Panc1 (cell line): Measurements from ENCODE around the gene BTRC. TPM values are rescaled to one million over a fixed set of nuclear protein-coding genes. Genes with fewer than 3 reads are reported as not detected.

Experiments
- ATAC-seq: fragments of 200-7000 bp; cut with Tn5 transposase; 2 replicates; pipeline ENCODE4 v1.9.1; 2020; ENCODE audit warnings: mild to moderate bottlenecking, moderate library complexity
- BruUV-seq: library from RNA; stranded (reverse); fragments of 400-500 nt; replicated peaks from 2 replicates; lab custom pipeline; 2021; lab: Mats Ljungman, UMichigan
- CTCF ChIA-PET: fragments of 300-600 bp; sonication (Branson Sonifier 250); formaldehyde crosslinking; loops from one replicate; lab custom pipeline; 2022; ENCODE audit warnings: antibody characterized with exemption; lab: Charles Lee
- POLR2A ChIA-PET: fragments of 300-600 bp; sonication (Branson Sonifier 250); formaldehyde crosslinking; loops from one replicate; lab custom pipeline; 2022; ENCODE audit warnings: antibody characterized with exemption; lab: Charles Lee
- DNase-seq: peaks from one replicate; pipeline ENCODE4 v3.0.0-alpha.2; 2010; ENCODE audit warnings: low read depth, low spot score
- H3K27ac ChIP-seq: 2 replicates; pipeline ENCODE4 v1.5.1; 2011; ENCODE audit warnings: mild to moderate bottlenecking, low read length, inconsistent platforms
- H3K27me3 ChIP-seq: fragments of 200-500 bp; sonication (Bioruptor generic); 2 replicates; pipeline ENCODE4 v1.6.0; 2014; ENCODE audit warnings: low read length, inconsistent platforms; ENCODE audit not compliant: control insufficient read depth, insufficient read depth
- H3K36me3 ChIP-seq: fragments of 200-500 bp; sonication (Bioruptor generic); 2 replicates; pipeline ENCODE4 v1.5.1; 2014; ENCODE audit warnings: inconsistent platforms, mild to moderate bottlenecking, low read length, moderate library complexity; ENCODE audit not compliant: control insufficient read depth, insufficient read depth
- H3K4me1 ChIP-seq: 2 replicates; pipeline ENCODE4 v1.5.1; 2011; ENCODE audit warnings: inconsistent platforms, mild to moderate bottlenecking, low read length, moderate library complexity; ENCODE audit not compliant: control insufficient read depth, insufficient read depth
- H3K4me3 ChIP-seq, 2 experiments: 2 replicates each; pipeline ENCODE4 v1.5.1; 2011 to 2012; ENCODE audit warnings: low read depth in 2 of 2, low read length in 2 of 2, mild to moderate bottlenecking in 2 of 2, inconsistent platforms in 1 of 2, moderate library complexity in 1 of 2
- H3K9me3 ChIP-seq: fragments of 200-500 bp; sonication (Bioruptor generic); 2 replicates; pipeline ENCODE4 v1.5.1; 2014; ENCODE audit warnings: low read depth, mild to moderate bottlenecking, inconsistent platforms, low read length, moderate library complexity; ENCODE audit not compliant: control insufficient read depth, insufficient read depth
- CTCF ChIP-seq: fragments of 450-650 bp; IDR thresholded peaks from 2 replicates; pipeline ENCODE4 v1.5.1; 2017; ENCODE audit warnings: mild to moderate bottlenecking
- POLR2AphosphoS5 ChIP-seq: IDR thresholded peaks from 2 replicates; pipeline ENCODE4 v1.6.1; 2012; ENCODE audit warnings: mild to moderate bottlenecking, low read depth, low read length, moderate library complexity
- REST ChIP-seq, 2 experiments: IDR thresholded peaks; 2 replicates each; pipeline ENCODE4 v1.6.1; 2011 to 2012; ENCODE audit warnings: low read depth in 2 of 2, control low read depth in 1 of 2, low read length in 1 of 2, mild to moderate bottlenecking in 1 of 2, moderate library complexity in 1 of 2; ENCODE audit not compliant: insufficient read depth in 1 of 2
- SIN3A ChIP-seq: IDR thresholded peaks from 2 replicates; pipeline ENCODE4 v1.6.1; 2012; ENCODE audit warnings: low read depth, mild to moderate bottlenecking, low read length, moderate library complexity, borderline replicate concordance; ENCODE audit not compliant: insufficient read depth
- TCF7L2 ChIP-seq: IDR thresholded peaks from 2 replicates; pipeline ENCODE4 v1.6.1; 2011; ENCODE audit warnings: mild to moderate bottlenecking, low read depth, low read length, inconsistent platforms
- in situ Hi-C: cut with HindIII; loops from 2 replicates; pipeline ENCODE4 v1.10.0; 2016; ENCODE audit warnings: low sequenced_read_pairs, low pct_unique_long_range_greater_than_20kb
- intact Hi-C: fragments of 100-400 bp; cut with micrococcal nuclease; formaldehyde crosslinking; loops from one replicate; pipeline ENCODE4 v1.10.0; 2022; ENCODE audit not compliant: unreplicated experiment
- total RNA-seq: library from RNA; stranded (reverse); gene quantifications from one replicate; pipeline ENCODE4 v1.2.1, GENCODE V29; 2021; ENCODE audit not compliant: unreplicated experiment

The BTRC gene
- total RNA-seq, 1 experiment from 2014 or later: 22.1 TPM

GRCh38 chr10:101577121-101577871 lies 223.3 kb downstream of the BTRC start:
- Histone ChIP-seq H3K9me3 (no peaks in the 10 kb centered on the region), H3K4me3 (no peak overlapping the region), H3K27me3 (no peaks in the 10 kb centered on the region), H3K36me3 (no peaks in the 10 kb centered on the region), H3K27ac (no peak overlapping the region), H3K4me1 (no peaks in the 10 kb centered on the region)
- BruUV-seq: no TSS peak
- POLR2A ChIA-PET: interaction anchor here (1.1 kb wide), 1 partner anchor 10 kb away, joined by 3 read pairs; the partner anchor contains the start of genes DPCD and POLL
- no peak for TF ChIP-seq SIN3A
- no peak for TF ChIP-seq POLR2AphosphoS5
- no peak for TF ChIP-seq REST (IDR thresholded peaks at IDR 0.05; ENCODE audit: insufficient read depth in 1 of 2, low read depth in 2 of 2, low read length in 1 of 2)
- no peak for TF ChIP-seq CTCF
- TF ChIP-seq TCF7L2: no peak
- in situ Hi-C loops: no loop called here
- CTCF ChIA-PET: interaction anchor here (0.7 kb wide), 1 partner anchor 17 kb away, joined by 7 read pairs; no protein-coding TSS in a partner anchor
- intact Hi-C loops: no loop called here
- no peak for ATAC-seq
- DNase-seq: no peak

- Histone ChIP-seq H3K9me3 (no peaks in the 10 kb centered on the region), H3K4me1 (no peaks in the 10 kb centered on the region), H3K27me3 (no peaks in the 10 kb centered on the region), H3K36me3 (no peaks in the 10 kb centered on the region), H3K27ac (no peak overlapping the region), H3K4me3 (no peak overlapping the region)
- in situ Hi-C loops (no loop called here), intact Hi-C loops (no loop called here)
- POLR2A ChIA-PET: no interaction called here
- DNase-seq (no peak), ATAC-seq (no peak)
- no TSS peak for BruUV-seq
- CTCF ChIA-PET: no interaction called here
- TF ChIP-seq TCF7L2 (no peak), POLR2AphosphoS5 (no peak), CTCF (no peak), REST (IDR thresholded peaks at IDR 0.05; ENCODE audit: insufficient read depth in 1 of 2, low read depth in 2 of 2, low read length in 1 of 2) (no peak), SIN3A (no peak)
Measured at GRCh38 chr10:101578192-101578591, 224.2 kb downstream of the BTRC start.
